ENCODE data around the gene CA10.

The CA10 gene

DNA sequence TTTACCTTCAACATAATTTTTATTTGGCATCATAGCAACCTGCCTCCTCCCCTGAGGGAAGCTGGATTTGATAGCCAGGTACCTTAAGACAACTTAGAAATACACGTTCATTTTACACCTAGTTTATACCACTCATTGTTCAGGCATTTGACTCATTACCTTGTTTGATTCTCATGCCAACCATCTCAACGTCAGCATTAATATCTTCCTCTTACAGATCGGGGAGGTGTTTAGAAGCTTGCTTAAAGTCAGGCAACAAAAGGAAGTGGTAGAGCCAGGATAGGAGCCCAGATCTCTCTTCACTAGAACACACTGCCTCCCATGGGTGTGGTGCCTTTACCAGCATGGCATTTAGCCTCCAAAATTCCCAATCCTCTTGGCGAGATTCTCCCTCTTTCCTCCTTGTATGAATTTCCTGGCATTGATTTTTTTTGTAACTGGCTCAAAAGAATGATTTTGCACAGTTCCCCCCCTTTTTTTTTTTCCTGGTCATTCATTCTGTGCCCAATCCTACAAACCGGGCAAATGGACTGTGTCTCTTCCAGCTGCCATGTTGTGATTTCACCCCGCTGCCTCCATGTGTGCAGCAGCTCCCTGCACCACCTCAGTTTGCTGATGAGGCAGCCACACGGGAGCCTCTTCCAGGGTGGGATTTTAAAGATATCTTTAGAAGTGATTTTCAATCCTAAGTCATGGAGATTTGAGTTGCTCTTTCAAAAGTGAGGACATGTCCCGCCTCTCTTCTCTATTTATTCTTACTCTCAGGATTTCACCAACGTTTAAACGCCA lies 514.6 kb downstream of the CA10 start:
- Mint-ChIP-seq H3K9me3 (no peaks in the 10 kb centered on the region), H3K27me3 (ENCODE audit: low read depth) (peaks cover 2% of the 10 kb centered on the region), H3K4me3 (no peak overlapping the region), H3K27ac (no peak overlapping the region), H3K4me1 (ENCODE audit: low read depth) (no peaks in the 10 kb centered on the region), H3K36me3 (ENCODE audit: low read depth) (no peaks in the 10 kb centered on the region)
- DNase-seq (ENCODE audit: low spot score), result no peak

DNA sequence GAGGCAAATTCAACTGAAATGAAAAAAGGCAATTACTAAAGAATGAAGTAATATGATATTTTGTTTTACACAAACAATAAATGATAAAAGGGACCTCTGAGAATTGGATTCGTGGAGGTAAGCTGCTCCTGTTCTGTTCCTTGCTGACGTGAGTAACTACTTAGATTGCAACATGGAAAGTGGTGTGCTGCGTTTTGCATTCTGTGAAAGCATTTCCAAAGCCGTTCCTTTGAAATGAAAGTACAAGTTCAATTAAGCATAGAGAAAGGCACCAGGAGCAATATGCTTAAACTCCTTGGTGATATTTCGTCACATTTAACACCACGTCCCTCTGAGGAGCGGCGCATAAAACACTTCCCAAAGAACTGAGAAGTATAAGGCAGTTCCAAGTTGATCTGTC lies 516.5 kb downstream of the CA10 start:
- Mint-ChIP-seq H3K4me3 (no peak overlapping the region), H3K4me1 (ENCODE audit: low read depth) (no peaks in the 10 kb centered on the region), H3K9me3 (no peaks in the 10 kb centered on the region), H3K27me3 (ENCODE audit: low read depth) (no peaks in the 10 kb centered on the region), H3K36me3 (ENCODE audit: low read depth) (no peaks in the 10 kb centered on the region), H3K27ac (no peak overlapping the region)
- DNase-seq (ENCODE audit: low spot score), result no peak

DNA sequence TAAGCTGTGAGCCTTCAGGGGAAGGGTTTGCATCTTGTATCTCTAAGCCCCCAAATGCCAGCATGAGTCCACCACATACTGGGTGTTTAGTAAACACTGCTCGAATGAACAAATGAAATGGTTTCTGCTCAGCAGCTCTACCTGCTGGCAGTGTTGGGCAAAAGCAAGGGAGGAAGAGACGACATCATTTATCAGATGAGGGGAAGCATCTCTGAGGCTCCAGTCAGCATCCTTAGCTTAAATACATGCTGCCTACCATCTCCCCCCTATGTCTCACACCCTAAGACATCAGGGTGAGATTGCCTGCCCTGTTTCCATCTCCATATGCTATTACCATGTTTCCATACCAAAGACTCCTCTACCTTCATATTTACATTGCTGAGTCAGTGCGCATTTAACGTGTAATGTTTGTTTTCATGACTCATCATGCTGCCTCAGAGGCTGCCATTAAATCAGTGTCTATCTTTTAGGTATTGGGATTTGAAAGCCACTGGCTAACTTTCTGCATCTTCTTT lies 518.3 kb downstream of the CA10 start:
- no peaks in the 10 kb centered on the region for H3K9me3 Mint-ChIP-seq
- no peaks in the 10 kb centered on the region for H3K4me1 Mint-ChIP-seq (ENCODE audit: low read depth)
- no peak for DNase-seq (ENCODE audit: low spot score)
- no peaks in the 10 kb centered on the region for H3K36me3 Mint-ChIP-seq (ENCODE audit: low read depth)
- H3K27ac Mint-ChIP-seq, result no peak overlapping the region
- no peak overlapping the region for H3K4me3 Mint-ChIP-seq
- H3K27me3 Mint-ChIP-seq (ENCODE audit: low read depth), result no peaks in the 10 kb centered on the region

DNA sequence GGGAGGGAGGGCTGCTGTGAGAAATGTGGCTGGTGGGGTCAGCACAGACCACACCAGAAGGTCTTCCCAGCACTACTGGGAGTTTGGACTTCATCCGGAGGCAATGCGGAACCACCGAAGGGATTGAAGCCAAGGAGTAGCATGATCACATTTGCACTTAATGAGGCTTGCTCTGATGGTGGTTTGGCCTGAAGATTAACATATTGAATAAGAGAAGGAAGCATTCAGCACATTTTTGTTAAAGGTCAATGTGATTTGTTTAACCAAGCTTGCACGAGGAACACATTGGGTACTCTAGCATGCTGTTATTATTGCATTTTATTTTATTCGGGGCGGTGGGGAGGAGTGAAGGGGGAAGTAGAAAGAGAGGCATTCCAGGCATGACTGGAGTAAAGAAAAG lies 519.5 kb downstream of the CA10 start:
- Mint-ChIP-seq H3K9me3 (no peaks in the 10 kb centered on the region), H3K4me3 (no peak overlapping the region), H3K4me1 (ENCODE audit: low read depth) (no peaks in the 10 kb centered on the region), H3K36me3 (ENCODE audit: low read depth) (no peaks in the 10 kb centered on the region), H3K27me3 (ENCODE audit: low read depth) (no peaks in the 10 kb centered on the region), H3K27ac (no peak overlapping the region)
- DNase-seq (ENCODE audit: low spot score), result no peak

DNA sequence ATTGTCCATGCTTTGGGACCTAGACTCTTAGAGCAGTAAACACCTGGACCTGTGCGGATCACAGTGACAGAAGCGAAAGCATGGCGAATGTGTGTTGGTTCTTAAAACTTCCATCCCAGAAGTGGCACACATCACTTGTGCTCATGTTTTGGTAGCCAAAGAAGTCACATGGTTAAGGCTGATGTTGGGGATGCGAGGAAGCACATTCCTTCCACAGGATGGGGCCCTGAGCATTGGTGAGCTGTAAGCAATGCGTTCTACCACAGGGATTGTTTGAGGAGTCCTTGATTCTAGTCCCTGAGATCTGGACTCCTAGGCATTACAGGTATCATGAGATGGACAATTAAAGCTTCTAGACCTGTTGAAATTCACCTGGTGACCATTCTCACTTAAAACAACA lies 522.2 kb downstream of the CA10 start:
- Mint-ChIP-seq H3K4me1 (ENCODE audit: low read depth) (no peaks in the 10 kb centered on the region), H3K27me3 (ENCODE audit: low read depth) (no peaks in the 10 kb centered on the region), H3K27ac (no peak overlapping the region), H3K36me3 (ENCODE audit: low read depth) (no peaks in the 10 kb centered on the region), H3K4me3 (no peak overlapping the region), H3K9me3 (no peaks in the 10 kb centered on the region)
- no peak for DNase-seq (ENCODE audit: low spot score)

DNA sequence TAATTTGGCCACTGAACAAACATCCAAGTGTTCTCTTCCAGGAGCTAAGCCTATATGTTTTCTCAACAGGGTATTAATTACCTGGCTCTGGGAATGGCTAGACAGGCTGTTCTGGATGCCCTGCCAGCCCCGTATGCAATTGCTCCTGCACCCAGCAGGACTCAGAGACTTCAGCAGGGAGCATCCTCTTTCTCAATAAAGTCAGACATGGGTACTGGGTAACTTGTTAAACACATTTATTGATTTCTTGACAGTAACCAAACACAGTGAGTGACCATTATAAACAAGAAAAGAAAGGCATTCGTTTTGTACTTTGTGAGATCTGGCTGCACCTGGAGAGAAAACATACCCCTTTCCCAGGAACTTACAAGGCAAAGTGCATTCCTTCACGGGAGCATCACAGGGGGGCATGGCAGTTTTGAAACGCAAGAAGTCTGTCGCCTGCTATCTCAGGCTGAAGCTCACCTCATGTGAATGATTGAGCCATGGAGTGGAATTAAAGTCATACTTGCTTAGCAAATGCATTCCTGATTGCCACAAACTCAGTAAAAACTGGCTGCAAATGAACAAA lies 528.3 kb downstream of the CA10 start:
- no peak for DNase-seq (ENCODE audit: low spot score)

DNA sequence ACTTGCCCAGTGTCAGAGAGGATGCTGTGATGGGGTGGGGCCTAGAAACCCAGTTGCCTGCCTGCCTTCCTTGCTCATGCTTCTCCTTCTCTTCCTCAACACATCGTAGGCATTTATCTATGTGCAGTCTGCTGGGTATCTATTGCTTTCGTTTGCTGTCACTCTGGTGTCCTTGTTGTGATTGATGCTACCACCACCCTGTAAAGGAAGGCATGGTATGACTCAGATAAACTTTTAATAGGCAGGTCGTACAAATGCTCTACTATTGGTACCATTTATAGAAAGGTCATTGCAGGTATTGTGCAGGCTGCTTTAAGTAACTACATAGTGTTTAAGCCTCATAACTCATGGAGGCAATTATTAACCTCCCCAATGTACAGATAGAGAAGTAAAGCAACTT lies 529.3 kb downstream of the CA10 start:
- Mint-ChIP-seq H3K4me1 (ENCODE audit: low read depth) (no peaks in the 10 kb centered on the region), H3K27me3 (ENCODE audit: low read depth) (no peaks in the 10 kb centered on the region), H3K36me3 (ENCODE audit: low read depth) (no peaks in the 10 kb centered on the region), H3K4me3 (no peak overlapping the region), H3K27ac (no peak overlapping the region), H3K9me3 (no peaks in the 10 kb centered on the region)
- DNase-seq (ENCODE audit: low spot score), result no peak

More for the DNA sequence above, 528.3 kb downstream of the CA10 start:
- Mint-ChIP-seq H3K4me3 (no peak overlapping the region), H3K27me3 (ENCODE audit: low read depth) (no peaks in the 10 kb centered on the region), H3K4me1 (ENCODE audit: low read depth) (no peaks in the 10 kb centered on the region), H3K9me3 (no peaks in the 10 kb centered on the region), H3K36me3 (ENCODE audit: low read depth) (no peaks in the 10 kb centered on the region), H3K27ac (no peak overlapping the region)

DNA sequence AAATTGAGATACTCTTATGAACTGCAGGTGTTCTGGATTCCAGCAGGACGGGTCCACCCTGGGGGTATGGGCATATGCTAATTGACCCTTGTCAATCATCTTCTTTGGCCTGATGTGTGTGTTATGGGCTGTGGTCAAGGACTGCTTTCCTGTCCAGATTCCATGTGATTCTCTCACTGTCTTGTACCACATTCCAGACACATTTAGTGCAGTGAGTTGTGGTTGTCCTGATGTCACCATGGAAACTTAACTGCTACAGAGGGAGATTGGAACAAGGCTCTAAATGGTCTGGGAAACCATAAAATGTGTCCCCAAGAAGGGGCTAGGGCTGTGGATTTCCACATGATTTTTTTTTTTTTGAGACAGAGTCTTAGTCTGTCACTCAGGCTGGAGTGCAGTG lies 530.7 kb downstream of the CA10 start:
- no peaks in the 10 kb centered on the region for H3K36me3 Mint-ChIP-seq (ENCODE audit: low read depth)
- no peak overlapping the region for H3K27ac Mint-ChIP-seq
- H3K9me3 Mint-ChIP-seq, result no peaks in the 10 kb centered on the region
- H3K4me1 Mint-ChIP-seq (ENCODE audit: low read depth), result no peaks in the 10 kb centered on the region
- H3K4me3 Mint-ChIP-seq, result no peak overlapping the region
- DNase-seq (ENCODE audit: low spot score), result no peak
- no peaks in the 10 kb centered on the region for H3K27me3 Mint-ChIP-seq (ENCODE audit: low read depth)

DNA sequence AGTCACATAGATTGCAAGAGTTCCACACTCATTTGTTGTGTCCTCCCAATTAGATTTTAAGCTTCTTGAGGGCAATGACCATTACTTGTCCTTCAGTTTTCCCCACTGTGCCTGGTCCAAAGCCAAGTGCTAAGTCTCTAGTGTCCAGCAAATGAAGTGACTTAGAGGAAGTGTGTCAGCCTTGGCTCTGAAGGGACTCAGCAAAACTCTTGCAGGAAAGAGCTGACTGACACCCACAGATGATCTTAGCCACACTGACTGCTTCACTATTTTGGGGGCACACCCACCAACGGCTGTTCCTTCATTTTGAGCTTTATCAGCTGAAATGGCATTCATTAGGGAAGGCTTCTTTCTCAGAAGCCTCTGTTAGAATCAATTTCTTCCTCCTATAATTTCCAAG lies 540.0 kb downstream of the CA10 start:
- Mint-ChIP-seq H3K4me1 (ENCODE audit: low read depth) (no peaks in the 10 kb centered on the region), H3K9me3 (no peaks in the 10 kb centered on the region), H3K36me3 (ENCODE audit: low read depth) (no peaks in the 10 kb centered on the region), H3K27ac (no peak overlapping the region), H3K27me3 (ENCODE audit: low read depth) (peaks cover 6% of the 10 kb centered on the region), H3K4me3 (no peak overlapping the region)
- DNase-seq (ENCODE audit: low spot score), result no peak

DNA sequence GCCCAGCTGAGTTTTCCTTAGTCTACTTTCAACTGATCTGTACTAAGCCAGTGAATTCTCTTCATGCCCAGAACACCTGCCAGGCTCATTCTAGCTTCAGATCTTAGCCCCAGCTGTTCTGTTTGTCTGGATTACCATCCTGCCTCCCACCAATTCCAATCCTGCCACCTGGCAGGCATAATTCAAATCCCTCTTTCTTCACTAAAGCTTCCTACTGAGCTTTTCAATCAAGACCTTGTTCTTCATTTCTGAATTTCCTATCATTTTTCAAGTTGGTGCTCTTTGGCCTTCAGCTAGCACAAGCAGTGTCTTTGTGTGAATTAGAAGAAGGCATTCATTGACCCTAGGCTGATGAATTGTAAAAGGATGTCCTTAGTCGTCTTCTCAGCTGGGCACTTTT lies 540.5 kb downstream of the CA10 start:
- Mint-ChIP-seq H3K27ac (no peak overlapping the region), H3K4me3 (no peak overlapping the region), H3K36me3 (ENCODE audit: low read depth) (no peaks in the 10 kb centered on the region), H3K4me1 (ENCODE audit: low read depth) (no peaks in the 10 kb centered on the region), H3K27me3 (ENCODE audit: low read depth) (peaks cover 6% of the 10 kb centered on the region), H3K9me3 (no peaks in the 10 kb centered on the region)
- DNase-seq (ENCODE audit: low spot score), result no peak

DNA sequence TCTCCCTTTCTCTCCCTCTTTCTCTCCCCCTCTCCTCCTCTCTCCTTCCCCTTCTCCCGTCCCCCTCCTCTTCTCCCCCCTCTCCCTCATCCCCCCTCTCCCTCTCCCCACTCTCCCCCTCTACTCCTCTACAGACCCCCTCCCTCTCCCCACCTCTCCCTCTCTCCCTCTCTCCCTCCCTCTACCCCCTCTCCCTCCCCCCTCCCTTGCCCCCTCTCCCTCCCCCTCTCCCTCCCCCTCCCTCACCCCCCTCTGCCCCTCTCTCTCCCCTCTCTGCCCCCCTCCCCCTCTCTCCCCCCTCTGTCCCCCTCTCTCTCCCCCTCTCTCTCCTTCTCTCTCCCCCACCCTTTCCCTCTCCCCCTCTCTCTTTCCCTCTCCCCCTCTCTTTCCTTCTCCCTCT lies 545.3 kb downstream of the CA10 start:
- no peaks in the 10 kb centered on the region for H3K36me3 Mint-ChIP-seq (ENCODE audit: low read depth)
- no peaks in the 10 kb centered on the region for H3K9me3 Mint-ChIP-seq
- H3K27ac Mint-ChIP-seq, result no peak overlapping the region
- no peak overlapping the region for H3K4me3 Mint-ChIP-seq
- no peaks in the 10 kb centered on the region for H3K4me1 Mint-ChIP-seq (ENCODE audit: low read depth)
- peaks cover 3% of the 10 kb centered on the region for H3K27me3 Mint-ChIP-seq (ENCODE audit: low read depth)
- DNase-seq (ENCODE audit: low spot score), result no peak

DNA sequence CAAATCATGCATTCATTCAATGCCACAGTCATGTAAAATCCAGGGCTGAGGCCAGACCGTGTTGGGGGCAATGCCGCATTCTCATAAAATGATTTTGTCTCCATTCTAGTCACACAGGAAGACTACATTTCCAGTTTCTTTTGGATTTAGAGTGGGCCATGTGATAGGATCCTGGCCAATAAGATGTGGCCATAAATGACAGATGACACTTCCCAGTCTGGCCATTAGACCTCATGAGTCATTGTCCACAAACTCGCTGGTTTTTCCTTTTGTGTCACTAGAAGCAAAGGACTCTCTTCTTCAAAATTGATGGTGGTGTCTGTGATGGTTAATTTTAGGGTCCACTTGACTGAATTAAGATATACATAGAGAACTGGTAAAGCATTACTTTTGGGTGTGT lies 545.8 kb downstream of the CA10 start:
- H3K9me3 Mint-ChIP-seq, result no peaks in the 10 kb centered on the region
- H3K27ac Mint-ChIP-seq, result no peak overlapping the region
- H3K4me1 Mint-ChIP-seq (ENCODE audit: low read depth), result no peaks in the 10 kb centered on the region

DNA sequence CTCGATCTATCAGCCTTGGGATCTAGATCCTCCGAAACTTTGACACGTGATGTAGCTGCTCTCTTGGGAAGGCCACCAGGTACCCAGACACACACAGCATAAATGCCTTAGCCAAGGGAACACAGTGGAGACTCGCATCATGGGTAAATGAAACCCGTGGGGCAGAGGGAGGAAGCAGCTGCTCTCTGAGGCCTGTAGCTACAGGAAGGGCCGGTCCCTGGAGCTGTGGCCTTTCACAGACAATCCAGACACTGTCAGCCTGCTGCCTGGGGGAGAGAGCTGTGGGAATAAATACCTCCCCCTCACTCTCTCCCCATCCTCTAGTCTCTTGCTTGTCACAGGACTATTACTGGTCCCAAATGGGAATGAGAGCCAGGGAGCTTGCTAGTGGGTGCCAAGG lies 546.9 kb downstream of the CA10 start:
- H3K9me3 Mint-ChIP-seq, result no peaks in the 10 kb centered on the region

More for the DNA sequence above, 545.8 kb downstream of the CA10 start:
- Mint-ChIP-seq H3K36me3 (ENCODE audit: low read depth) (no peaks in the 10 kb centered on the region), H3K27me3 (ENCODE audit: low read depth) (no peaks in the 10 kb centered on the region), H3K4me3 (no peak overlapping the region)
- no peak for DNase-seq (ENCODE audit: low spot score)

DNA sequence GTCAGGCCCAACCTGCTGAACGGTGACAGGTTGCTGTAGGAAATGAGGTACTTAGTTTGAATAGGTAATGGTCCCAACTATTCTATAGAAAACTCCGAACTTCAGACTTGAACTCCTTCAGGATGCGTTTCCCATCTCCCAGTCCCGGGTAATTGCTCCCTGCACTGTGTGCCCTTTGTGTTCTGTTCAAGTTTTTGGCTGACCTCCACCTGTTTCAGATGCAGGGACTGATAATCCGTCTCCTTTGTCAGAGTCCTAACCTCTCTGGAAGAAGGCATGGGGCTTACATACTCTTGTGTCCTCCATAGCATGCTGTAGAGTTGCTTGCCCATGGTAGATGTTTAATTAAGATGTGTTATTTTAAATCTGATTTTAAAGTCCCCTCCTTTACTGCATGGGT lies 547.7 kb downstream of the CA10 start:
- no peak for DNase-seq (ENCODE audit: low spot score)
- Mint-ChIP-seq H3K9me3 (no peaks in the 10 kb centered on the region), H3K4me1 (ENCODE audit: low read depth) (no peaks in the 10 kb centered on the region), H3K4me3 (no peak overlapping the region), H3K27me3 (ENCODE audit: low read depth) (no peaks in the 10 kb centered on the region), H3K36me3 (ENCODE audit: low read depth) (no peaks in the 10 kb centered on the region), H3K27ac (no peak overlapping the region)

More for the DNA sequence above, 546.9 kb downstream of the CA10 start:
- Mint-ChIP-seq H3K4me1 (ENCODE audit: low read depth) (no peaks in the 10 kb centered on the region), H3K27ac (no peak overlapping the region), H3K27me3 (ENCODE audit: low read depth) (no peaks in the 10 kb centered on the region), H3K36me3 (ENCODE audit: low read depth) (no peaks in the 10 kb centered on the region), H3K4me3 (no peak overlapping the region)
- DNase-seq (ENCODE audit: low spot score), result no peak

DNA sequence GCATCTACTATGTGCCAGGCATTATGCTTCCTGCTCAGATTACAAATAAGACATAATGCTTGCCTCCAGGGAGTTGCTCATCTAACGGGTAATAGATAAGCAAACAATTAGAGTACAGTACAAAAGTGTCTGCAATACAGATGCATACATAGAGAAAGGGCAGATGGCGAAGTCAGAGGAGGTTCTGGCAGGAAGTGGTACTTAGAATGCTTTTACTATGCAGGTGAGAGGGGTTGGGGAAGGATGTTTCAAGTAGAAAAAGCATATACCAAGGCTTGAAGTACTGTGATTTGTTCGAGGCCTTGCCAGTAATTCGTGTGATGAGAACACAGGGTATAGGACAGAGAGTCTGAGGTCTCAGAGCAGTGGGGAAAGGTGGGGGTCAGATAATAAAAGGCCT lies 548.4 kb downstream of the CA10 start:
- H3K27ac Mint-ChIP-seq, result no peak overlapping the region
- H3K36me3 Mint-ChIP-seq (ENCODE audit: low read depth), result no peaks in the 10 kb centered on the region
- H3K27me3 Mint-ChIP-seq (ENCODE audit: low read depth), result no peaks in the 10 kb centered on the region
- no peaks in the 10 kb centered on the region for H3K9me3 Mint-ChIP-seq
- H3K4me3 Mint-ChIP-seq, result no peak overlapping the region
- DNase-seq (ENCODE audit: low spot score), result no peak
- H3K4me1 Mint-ChIP-seq (ENCODE audit: low read depth), result no peaks in the 10 kb centered on the region
